ENCODE data around the gene FFAR3. TPM values are rescaled to one million over a fixed set of nuclear protein-coding genes. Genes with fewer than 3 reads are reported as not detected.
"Not testable (repeated sequence)": the region's sequence is repeated elsewhere in the genome, so short reads cannot be mapped to it uniquely, and the experiment has no call there.

The FFAR3 gene
- total and polyA plus RNA-seq, 10 donors, result 0.30 to 3.2 (median 0.73) TPM; not detected in 1

DNA sequence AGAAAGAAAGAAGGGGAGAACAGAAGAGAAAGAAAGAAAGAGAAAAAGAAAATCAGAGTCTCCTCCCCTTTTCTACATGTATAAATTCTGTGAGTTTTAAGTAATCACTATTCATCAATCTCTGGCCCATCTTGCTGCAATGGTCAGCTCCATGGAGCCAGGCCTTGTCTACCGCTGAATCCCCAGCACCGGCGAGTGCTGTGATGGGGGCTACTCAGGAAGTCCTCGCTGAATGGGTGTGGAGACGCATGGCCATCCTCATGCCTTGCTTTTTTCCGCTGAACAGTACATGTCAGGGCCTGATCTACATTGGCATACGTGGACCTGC lies 42.5 kb downstream of the FFAR3 start:
- Histone ChIP-seq H3K27me3 (replicated peaks in 1 of 7) (peaks cover 0 to 11% (median 0%) of the 10 kb centered on the region in 7 donors), H3K9me3 (no peaks in the 10 kb centered on the region), H3K27ac (no peak overlapping the region), H3K36me3 (no peaks in the 10 kb centered on the region), H3K4me1 (peaks cover 0 to 12% (median 2%) of the 10 kb centered on the region in 6 donors), H3K4me3 (no peak overlapping the region)
- TF ChIP-seq POLR2A (IDR thresholded peaks at IDR 0.05) (no peak), POLR2AphosphoS5 (IDR thresholded peaks at IDR 0.05) (no peak)
- TF ChIP-seq, protein P1, sequence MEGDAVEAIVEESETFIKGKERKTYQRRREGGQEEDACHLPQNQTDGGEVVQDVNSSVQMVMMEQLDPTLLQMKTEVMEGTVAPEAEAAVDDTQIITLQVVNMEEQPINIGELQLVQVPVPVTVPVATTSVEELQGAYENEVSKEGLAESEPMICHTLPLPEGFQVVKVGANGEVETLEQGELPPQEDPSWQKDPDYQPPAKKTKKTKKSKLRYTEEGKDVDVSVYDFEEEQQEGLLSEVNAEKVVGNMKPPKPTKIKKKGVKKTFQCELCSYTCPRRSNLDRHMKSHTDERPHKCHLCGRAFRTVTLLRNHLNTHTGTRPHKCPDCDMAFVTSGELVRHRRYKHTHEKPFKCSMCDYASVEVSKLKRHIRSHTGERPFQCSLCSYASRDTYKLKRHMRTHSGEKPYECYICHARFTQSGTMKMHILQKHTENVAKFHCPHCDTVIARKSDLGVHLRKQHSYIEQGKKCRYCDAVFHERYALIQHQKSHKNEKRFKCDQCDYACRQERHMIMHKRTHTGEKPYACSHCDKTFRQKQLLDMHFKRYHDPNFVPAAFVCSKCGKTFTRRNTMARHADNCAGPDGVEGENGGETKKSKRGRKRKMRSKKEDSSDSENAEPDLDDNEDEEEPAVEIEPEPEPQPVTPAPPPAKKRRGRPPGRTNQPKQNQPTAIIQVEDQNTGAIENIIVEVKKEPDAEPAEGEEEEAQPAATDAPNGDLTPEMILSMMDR (IDR thresholded peaks at IDR 0.05 in 8 of 11, conservative IDR thresholded peaks at IDR 0.05 in 3 of 11), result no peak
- DNase-seq, result no peak
- intact Hi-C loops (cut with DNase I; ENCODE audit: low total_unique reads), result no loop called here
- 87 to 97% (median 95%) methylated on average over 7 of the region's 7 CpGs for WGBS, 5 donors

DNA sequence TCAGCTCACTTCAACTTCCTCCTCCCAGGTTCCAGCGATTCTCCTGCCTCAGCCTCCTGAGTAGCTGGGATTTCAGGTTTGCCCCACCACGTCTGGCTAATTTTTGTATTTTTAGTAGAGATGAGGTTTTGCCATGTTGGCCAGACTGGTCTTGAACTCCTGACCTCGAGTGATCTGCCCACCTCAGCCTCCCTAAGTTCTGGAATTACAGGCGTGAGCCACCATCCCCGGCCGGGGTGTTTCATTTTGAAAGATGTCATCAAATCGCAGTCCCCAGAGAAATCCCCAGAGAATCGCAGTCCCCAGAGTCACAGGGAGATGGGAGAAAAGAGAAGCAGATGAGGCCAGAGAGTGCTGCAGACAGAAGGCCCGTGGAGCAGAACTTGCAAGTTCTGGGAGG lies 43.2 kb downstream of the FFAR3 start:
- H3K27ac ChIP-seq; H3K4me3 ChIP-seq; intact Hi-C loops (cut with DNase I; ENCODE audit: low total_unique reads); H3K9me3 ChIP-seq; DNase-seq; H3K4me1 ChIP-seq; H3K36me3 ChIP-seq: not testable (repeated sequence)
- WGBS, 5 donors, result 74 to 84% (median 76%) methylated on average over 9 of the region's 9 CpGs
- peaks cover 0 to 14% (median 0%) of the 10 kb centered on the region in 7 donors for H3K27me3 ChIP-seq (replicated peaks in 1 of 7)

DNA sequence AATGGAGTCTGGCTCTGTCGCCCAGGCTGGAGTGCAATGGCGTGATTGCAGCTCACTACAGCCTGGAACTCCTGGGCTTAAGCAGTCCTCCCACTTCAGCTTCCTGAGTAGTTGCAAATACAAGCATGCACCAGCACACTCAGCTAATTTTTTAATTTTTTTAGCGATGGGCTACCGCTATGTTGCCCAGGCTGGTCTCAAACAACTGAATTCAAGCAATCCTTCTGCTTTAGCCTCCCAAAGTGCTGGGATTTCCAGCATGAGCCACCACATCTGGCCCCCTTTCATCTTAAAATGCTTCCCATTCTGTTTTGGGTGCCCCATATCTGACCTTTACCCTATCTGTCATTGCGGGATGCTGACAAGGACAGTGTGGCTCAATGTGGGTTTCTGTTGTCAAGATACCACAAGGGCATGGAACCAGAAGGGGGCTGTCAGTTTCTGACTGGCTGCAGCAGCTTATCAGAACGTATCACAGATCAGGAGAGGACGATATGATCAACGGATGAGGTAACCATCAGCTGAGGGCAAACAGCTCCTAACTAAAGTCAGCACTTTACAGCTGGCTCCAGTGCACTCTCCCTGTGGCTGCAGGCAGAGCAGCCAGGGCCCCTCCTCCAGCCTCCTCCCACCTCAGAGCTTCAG lies 45.0 kb downstream of the FFAR3 start:
- intact Hi-C loops (cut with DNase I; ENCODE audit: low total_unique reads), result no loop called here
- 80 to 85% (median 80%) methylated on average over 6 to 8 of the region's 8 CpGs for WGBS, 5 donors
- Histone ChIP-seq H3K27me3 (replicated peaks in 1 of 7) (peaks cover 0 to 32% (median 0%) of the 10 kb centered on the region in 7 donors), H3K36me3 (no peaks in the 10 kb centered on the region), H3K9me3 (no peaks in the 10 kb centered on the region), H3K4me3 (no peak overlapping the region), H3K27ac (no peak overlapping the region), H3K4me1 (peaks cover 0 to 10% (median under 1%) of the 10 kb centered on the region in 6 donors)
- DNase-seq, result no peak
- TF ChIP-seq POLR2A (IDR thresholded peaks at IDR 0.05), result no peak
- TF ChIP-seq POLR2AphosphoS5 (IDR thresholded peaks at IDR 0.05), result no peak
- TF ChIP-seq, protein P1 (IDR thresholded peaks at IDR 0.05 in 8 of 11, conservative IDR thresholded peaks at IDR 0.05 in 3 of 11), result no peak

DNA sequence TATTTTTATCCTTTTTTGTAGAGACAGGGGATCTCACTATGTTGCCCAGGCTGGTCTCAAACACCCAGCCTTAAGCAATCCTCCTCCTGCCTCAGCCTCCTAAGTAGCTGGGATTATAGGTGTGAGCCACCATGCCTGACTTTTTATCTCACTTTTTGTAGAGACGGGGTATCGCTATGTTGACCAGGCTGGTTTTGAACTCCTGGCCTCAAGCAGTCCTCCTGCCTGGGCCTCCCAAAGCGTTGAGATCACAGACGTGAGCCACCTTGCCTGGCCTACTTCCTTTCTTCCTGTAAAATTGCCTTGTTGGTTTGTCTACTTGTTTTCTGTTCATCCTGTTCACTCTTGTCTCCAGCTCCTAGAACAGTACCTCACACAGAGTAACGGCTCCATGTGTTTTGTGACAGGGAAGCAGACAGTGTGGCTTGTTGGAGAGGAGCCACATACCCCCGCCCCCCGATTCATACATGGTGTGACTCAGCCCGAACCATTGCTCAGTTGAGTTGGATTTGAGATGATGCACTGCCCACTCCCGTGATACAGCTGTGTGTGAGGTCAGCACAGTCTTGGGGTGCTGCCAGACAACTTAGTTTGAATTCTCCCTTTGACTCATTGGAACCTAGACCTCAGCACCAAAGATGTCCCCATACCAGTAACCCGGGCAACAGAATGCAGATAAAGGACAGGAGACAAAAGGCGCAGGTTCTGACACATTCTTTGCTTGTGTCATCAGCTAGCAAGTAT lies 46.8 kb downstream of the FFAR3 start:
- Histone ChIP-seq H3K4me3 (no peak overlapping the region), H3K27ac (no peak overlapping the region), H3K36me3 (no peaks in the 10 kb centered on the region), H3K4me1 (peaks cover 0 to 26% (median 11%) of the 10 kb centered on the region in 6 donors), H3K27me3 (replicated peaks in 1 of 7) (peaks cover 0 to 32% (median 0%) of the 10 kb centered on the region in 7 donors), H3K9me3 (no peaks in the 10 kb centered on the region)
- intact Hi-C loops (cut with DNase I; ENCODE audit: low total_unique reads), result no loop called here
- 73 to 85% (median 80%) methylated on average over 11 of the region's 11 CpGs for WGBS, 5 donors
- TF ChIP-seq POLR2AphosphoS5 (IDR thresholded peaks at IDR 0.05), result no peak
- TF ChIP-seq, protein P1 (IDR thresholded peaks at IDR 0.05 in 8 of 11, conservative IDR thresholded peaks at IDR 0.05 in 3 of 11), result no peak
- TF ChIP-seq POLR2A (IDR thresholded peaks at IDR 0.05), result no peak
- DNase-seq, result no peak

Measured in spleen (tissue), 11 donors.